Activated CD8-positive, alpha-beta T cell treated with anti-CD3 and anti-CD28 coated beads for 36 hours (primary cell): ENCODE data around the gene TMEM52B. TPM values are rescaled to one million over a fixed set of nuclear protein-coding genes. Genes with fewer than 3 reads are reported as not detected.

Experiments
- ATAC-seq: fragments of 200-7000 bp; cut with Tn5 transposase; one replicate; pipeline ENCODE4 v1.10.0; 2021; ENCODE audit warnings: mild to moderate bottlenecking, moderate library complexity
- CTCF ChIA-PET: fragments of 350-600 bp; sonication (Branson Sonifier 250); formaldehyde crosslinking; loops from one replicate; lab custom pipeline; 2021; ENCODE audit warnings: antibody characterized with exemption; lab: Charles Lee
- POLR2A ChIA-PET: fragments of 350-600 bp; sonication (Branson Sonifier 250); formaldehyde crosslinking; loops from one replicate; lab custom pipeline; 2021; ENCODE audit warnings: antibody characterized with exemption; lab: Charles Lee
- DNase-seq: peaks from one replicate; pipeline ENCODE4 v3.0.0-alpha.2; 2020
- H3K27ac Mint-ChIP-seq: one replicate; pipeline ENCODE4 v1.8.0; 2021; ENCODE audit warnings: mild to moderate bottlenecking, mixed read lengths
- H3K27me3 Mint-ChIP-seq: one replicate; pipeline ENCODE4 v1.8.0; 2021; ENCODE audit warnings: mixed read lengths
- H3K36me3 Mint-ChIP-seq: one replicate; pipeline ENCODE4 v1.8.0; 2021; ENCODE audit warnings: low read depth, mixed read lengths
- H3K4me1 Mint-ChIP-seq: one replicate; pipeline ENCODE4 v1.8.0; 2021; ENCODE audit warnings: low read depth, mixed read lengths
- H3K4me3 Mint-ChIP-seq: one replicate; pipeline ENCODE4 v1.8.0; 2021; ENCODE audit warnings: mild to moderate bottlenecking, moderate library complexity, mixed read lengths
- H3K9me3 Mint-ChIP-seq: one replicate; pipeline ENCODE4 v1.8.0; 2021; ENCODE audit warnings: mixed read lengths
- CTCF ChIP-seq: fragments of 200-600 bp; IDR thresholded peaks from one replicate; pipeline ENCODE4 v1.8.0; 2022; ENCODE audit warnings: antibody characterized with exemption, mild to moderate bottlenecking
- intact Hi-C: fragments of 100-400 bp; cut with micrococcal nuclease; formaldehyde crosslinking; loops from one replicate; pipeline ENCODE4 v1.10.0; 2022
- total RNA-seq, 2 experiments: library from RNA; stranded (reverse); gene quantifications; one replicate each; pipeline ENCODE4 v1.2.3, GENCODE V29; 2021

The TMEM52B gene
- total RNA-seq, 2 experiments from 2014 or later = not detected

DNA sequence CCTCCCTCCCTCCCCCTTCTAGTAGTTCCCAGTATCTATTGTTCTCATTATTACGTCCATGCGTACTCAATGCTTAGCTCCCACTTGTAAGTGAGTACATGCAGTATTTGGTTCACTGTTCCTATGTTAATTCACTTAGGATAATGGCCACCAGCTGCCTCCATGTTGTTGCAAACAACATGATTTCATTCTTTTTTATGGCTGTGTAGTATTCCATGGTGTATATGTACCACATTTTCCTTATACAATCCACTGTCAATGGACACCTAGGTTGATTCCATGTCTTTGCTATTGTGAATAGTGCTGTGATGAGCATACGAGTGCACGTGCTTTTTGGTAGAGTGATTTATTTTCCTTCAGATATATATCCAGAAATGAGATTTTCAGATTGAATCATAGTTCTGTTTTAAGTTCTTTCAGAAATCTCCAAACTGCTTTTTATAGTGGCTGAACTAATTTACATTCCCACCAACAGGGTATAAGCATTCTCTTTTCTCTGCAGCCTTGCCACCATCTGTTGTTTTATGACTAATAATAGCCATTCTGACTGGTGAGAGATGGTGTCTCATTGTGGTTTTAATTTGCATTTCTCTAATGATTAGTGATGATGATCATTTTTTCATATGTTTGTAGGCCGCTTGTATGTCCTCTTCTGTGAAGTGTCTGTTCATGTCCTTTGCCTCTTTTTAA, 31.0 kb upstream of the TMEM52B start:
- ATAC-seq (no peak), DNase-seq (no peak)
- Mint-ChIP-seq H3K9me3 (peaks cover 2% of the 10 kb centered on the region), H3K27me3 (no peaks in the 10 kb centered on the region), H3K27ac (no peak overlapping the region), H3K4me3 (no peak overlapping the region), H3K36me3 (no peaks in the 10 kb centered on the region), H3K4me1 (peaks cover 6% of the 10 kb centered on the region)
- ChIA-PET POLR2A (no interaction called here), CTCF (interaction anchor here (1.1 kb wide), 2 partner anchors 208 to 324 kb away, joined by 3 to 5 read pairs; no protein-coding TSS in a partner anchor)
- no peak for TF ChIP-seq CTCF
- intact Hi-C loops = no loop called here

DNA sequence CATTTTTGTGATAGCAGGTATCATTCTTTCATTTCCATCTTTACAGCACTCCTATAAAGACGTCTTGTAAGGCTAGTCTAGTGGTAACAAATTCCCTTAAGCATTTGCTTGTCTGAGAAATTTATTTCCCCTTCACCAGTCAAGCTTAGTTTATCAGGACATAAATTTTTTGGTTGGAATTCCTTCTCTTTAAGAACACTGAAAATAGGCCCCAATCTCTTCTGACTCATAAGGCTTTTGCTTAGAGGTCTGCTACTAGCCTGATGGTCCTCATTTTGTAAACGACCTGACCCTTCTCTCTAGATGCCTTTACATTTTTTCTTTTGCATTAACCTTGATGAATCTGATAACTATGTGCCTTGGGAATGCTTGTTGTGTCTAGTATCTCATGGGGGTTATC, 27.2 kb upstream of the TMEM52B start:
- intact Hi-C loops = loop anchor here (2.0 to 10.0 kb wide), 2 partner anchors 39 to 523 kb away; partner anchors contain the start of gene STYK1
- DNase-seq (no peak), ATAC-seq (no peak)
- CTCF ChIA-PET = interaction anchor here (1.5 to 4.3 kb wide), 4 partner anchors 11 to 598 kb away, joined by 4 to 35 read pairs (median 16); no protein-coding TSS in a partner anchor
- H3K4me1 Mint-ChIP-seq = peaks cover 15% of the 10 kb centered on the region
- peaks cover 2% of the 10 kb centered on the region for H3K27me3 Mint-ChIP-seq
- POLR2A ChIA-PET = interaction anchor here (0.6 to 0.7 kb wide), 2 partner anchors 11 to 34 kb away, joined by 3 read pairs; no protein-coding TSS in a partner anchor
- no peak overlapping the region for H3K27ac Mint-ChIP-seq
- H3K36me3 Mint-ChIP-seq = no peaks in the 10 kb centered on the region
- H3K4me3 Mint-ChIP-seq = no peak overlapping the region
- no peak for TF ChIP-seq CTCF
- peaks cover 2% of the 10 kb centered on the region for H3K9me3 Mint-ChIP-seq

DNA sequence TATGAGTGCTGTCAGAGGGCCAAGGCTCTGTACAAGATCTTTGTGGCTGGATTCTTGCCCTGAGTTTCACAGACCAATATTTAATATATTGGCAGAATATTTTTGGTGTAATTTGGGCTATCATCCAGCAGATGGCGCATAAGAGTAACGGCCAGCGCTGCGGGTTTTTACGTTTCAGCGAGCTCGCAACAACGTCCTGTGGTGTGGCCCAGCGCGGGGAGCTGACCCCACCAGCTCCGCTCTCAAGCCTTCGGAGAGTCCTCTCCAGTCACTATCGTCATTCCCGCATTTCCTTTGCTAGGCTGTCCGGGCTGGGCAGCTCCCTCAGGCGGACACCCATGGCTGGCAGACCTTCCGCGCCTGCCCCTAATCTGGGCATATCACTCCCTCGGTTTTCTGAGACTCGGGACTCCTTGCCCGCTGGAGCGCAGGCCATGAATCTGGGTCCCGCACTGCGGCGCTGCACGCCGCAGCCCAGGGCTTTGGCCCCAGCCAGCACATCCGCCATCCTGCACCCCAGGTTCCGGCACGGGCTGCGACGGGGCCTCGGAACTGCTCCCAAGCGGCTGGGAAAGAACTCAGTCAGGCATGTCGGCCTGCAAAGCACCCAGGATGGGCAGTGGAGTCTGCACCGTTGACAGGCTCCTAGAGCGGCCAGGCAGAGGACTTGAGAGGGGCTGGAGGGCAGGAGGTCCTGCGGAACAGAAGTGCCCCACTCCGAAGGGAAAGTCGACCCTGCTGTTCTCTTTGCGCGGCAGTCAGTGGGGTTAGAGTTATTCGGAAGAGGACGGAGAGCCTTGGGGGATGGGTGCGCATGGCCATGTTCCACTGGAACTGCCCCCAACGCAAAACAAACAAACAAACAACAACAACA, 25.3 kb upstream of the TMEM52B start:
- TF ChIP-seq CTCF = peak; percentile 92
- CTCF ChIA-PET = interaction anchor here (0.6 to 4.3 kb wide), 51 partner anchors 10 to 596 kb away, joined by 3 to 35 read pairs (median 4); partner anchors contain the start of genes CLEC7A and GABARAPL1
- intact Hi-C loops = loop anchor here (2.0 to 10.0 kb wide), 2 partner anchors 37 to 521 kb away; partner anchors contain the start of gene STYK1
- DNase-seq (peak; percentile 68), ATAC-seq (peak; percentile 83)
- POLR2A ChIA-PET = interaction anchor here (0.7 to 0.9 kb wide), 3 partner anchors 36 to 187 kb away, joined by 3 to 4 read pairs (median 3); partner anchors contain the start of gene GABARAPL1
- Mint-ChIP-seq H3K27ac (peak overlapping the region; percentile 43), H3K36me3 (no peaks in the 10 kb centered on the region), H3K9me3 (no peaks in the 10 kb centered on the region), H3K27me3 (peaks cover 2% of the 10 kb centered on the region), H3K4me1 (peaks cover 12% of the 10 kb centered on the region), H3K4me3 (peak overlapping the region; percentile 76)

GRCh38 chr12:10154145-10154496, 24.7 kb upstream of the TMEM52B start:
- intact Hi-C loops = loop anchor here (10.0 kb wide), 1 partner anchor 521 kb away; the partner anchor contains the start of gene STYK1
- Mint-ChIP-seq H3K27me3 (peaks cover 2% of the 10 kb centered on the region), H3K4me1 (peaks cover 12% of the 10 kb centered on the region), H3K36me3 (no peaks in the 10 kb centered on the region), H3K27ac (no peak overlapping the region), H3K4me3 (peak overlapping the region; percentile 76), H3K9me3 (no peaks in the 10 kb centered on the region)
- ChIA-PET CTCF (interaction anchor here (0.9 to 2.5 kb wide), 6 partner anchors 11 to 213 kb away, joined by 3 to 10 read pairs (median 6); partner anchors contain the start of gene CLEC7A), POLR2A (no interaction called here)
- no peak for TF ChIP-seq CTCF
- DNase-seq (no peak), ATAC-seq (no peak)
